DND-41 (cell line): ENCODE measurements around the gene FAM193B.

Experiments used
- ATAC-seq: fragments of 200-7000 bp; cut with Tn5 transposase; 3 replicates; pipeline ENCODE4 v1.9.1; 2021; ENCODE audit warnings: low read depth; ENCODE audit not compliant: insufficient read depth
- DNase-seq: peaks from one replicate; pipeline ENCODE4 v3.0.0-alpha.2; 2020
- H2AFZ ChIP-seq: 2 replicates; pipeline ENCODE4 v1.6.0; 2012; ENCODE audit warnings: low read depth, low read length
- H3K27ac ChIP-seq: 2 replicates; pipeline ENCODE4 v1.5.1; 2012; ENCODE audit warnings: low read length, inconsistent platforms
- H3K27me3 ChIP-seq: fragments of 200-600 bp; sonication (generic); 2 replicates; pipeline ENCODE4 v1.6.0; 2012; ENCODE audit warnings: low read length, mild to moderate bottlenecking, inconsistent platforms; ENCODE audit not compliant: insufficient read depth, poor library complexity
- H3K36me3 ChIP-seq: 2 replicates; pipeline ENCODE4 v1.5.1; 2012; ENCODE audit warnings: low read length, inconsistent platforms; ENCODE audit not compliant: insufficient read depth
- H3K4me1 ChIP-seq: 2 replicates; pipeline ENCODE4 v1.5.1; 2012; ENCODE audit warnings: mild to moderate bottlenecking, low read length; ENCODE audit not compliant: insufficient read depth
- H3K4me2 ChIP-seq: 2 replicates; pipeline ENCODE4 v1.6.0; 2012; ENCODE audit warnings: mild to moderate bottlenecking, moderate library complexity, low read length, inconsistent platforms; ENCODE audit not compliant: insufficient read depth
- H3K4me3 ChIP-seq, 2 experiments: fragments of 200-600 bp in 1 of 2; shearing (Covaris generic) in 1 of 2; 2 replicates each; pipeline ENCODE4 v1.5.1; 2012 to 2016; ENCODE audit warnings: inconsistent platforms in 2 of 2, low read length in 2 of 2, mild to moderate bottlenecking in 2 of 2, low read depth in 1 of 2, moderate library complexity in 1 of 2
- H3K79me2 ChIP-seq: 2 replicates; pipeline ENCODE4 v1.6.0; 2012; ENCODE audit warnings: low read length, inconsistent platforms; ENCODE audit not compliant: insufficient read depth
- H3K9ac ChIP-seq: 2 replicates; pipeline ENCODE4 v1.6.0; 2012; ENCODE audit warnings: low read depth, mild to moderate bottlenecking, inconsistent platforms, low read length, moderate library complexity
- H3K9me3 ChIP-seq: 2 replicates; pipeline ENCODE4 v1.5.1; 2012; ENCODE audit warnings: low read length, moderate library complexity, mild to moderate bottlenecking, inconsistent platforms; ENCODE audit not compliant: insufficient read depth, severe bottlenecking
- H4K20me1 ChIP-seq: 2 replicates; pipeline ENCODE4 v1.6.0; 2012; ENCODE audit warnings: low read length; ENCODE audit not compliant: insufficient read depth
- CTCF ChIP-seq: IDR thresholded peaks from 2 replicates; pipeline ENCODE4 v1.5.1; 2012; ENCODE audit warnings: borderline replicate concordance, low read length, moderate library complexity, mild to moderate bottlenecking; ENCODE audit not compliant: poor library complexity, severe bottlenecking; ENCODE audit errors: extremely low read depth
- EZH2 ChIP-seq: IDR thresholded peaks from 3 replicates; pipeline ENCODE4 v1.6.1; 2012; ENCODE audit warnings: borderline replicate concordance, low read depth, mild to moderate bottlenecking, moderate library complexity, low read length, inconsistent platforms; ENCODE audit not compliant: severe bottlenecking

Gene FAM193B

GRCh38 chr5:177557796-177558195, 3.4 kb upstream of the FAM193B start:
- Histone ChIP-seq H3K36me3 (peaks cover 8% of the 10 kb centered on the region), H4K20me1 (peaks cover 11% of the 10 kb centered on the region), H3K4me3 (no peak overlapping the region), H3K9ac (no peak overlapping the region), H3K79me2 (peaks cover 19% of the 10 kb centered on the region), H3K27ac (no peak overlapping the region), H3K9me3 (no peaks in the 10 kb centered on the region), H3K27me3 (no peaks in the 10 kb centered on the region), H3K4me1 (peaks cover 20% of the 10 kb centered on the region), H2AFZ (no peak overlapping the region), H3K4me2 (no peak overlapping the region)
- TF ChIP-seq EZH2 (no peak), CTCF (no peak)
- DNase-seq: no peak
- ATAC-seq: no peak

- TF ChIP-seq EZH2: no peak
- no peak for TF ChIP-seq CTCF
- Histone ChIP-seq H3K4me1 (peaks cover 27% of the 10 kb centered on the region), H3K9ac (no peak overlapping the region), H3K79me2 (peaks cover 26% of the 10 kb centered on the region), H4K20me1 (peaks cover 18% of the 10 kb centered on the region), H2AFZ (no peak overlapping the region), H3K36me3 (peaks cover 14% of the 10 kb centered on the region), H3K27ac (no peak overlapping the region), H3K27me3 (no peaks in the 10 kb centered on the region), H3K9me3 (no peaks in the 10 kb centered on the region), H3K4me3 (no peak overlapping the region), H3K4me2 (no peak overlapping the region)
- DNase-seq (no peak), ATAC-seq (no peak)
These were observed 2.8 kb upstream of the FAM193B start for GRCh38 chr5:177557041-177557647.

GRCh38 chr5:177555665-177556064, 1.3 kb upstream of the FAM193B start:
- peaks cover 29% of the 10 kb centered on the region for H3K4me1 ChIP-seq
- no peak for TF ChIP-seq EZH2
- TF ChIP-seq CTCF: no peak

More at GRCh38 chr5:177555665-177556064, 1.3 kb upstream of the FAM193B start:
- Histone ChIP-seq H4K20me1 (peaks cover 29% of the 10 kb centered on the region), H3K9ac (no peak overlapping the region), H3K27me3 (no peaks in the 10 kb centered on the region), H3K9me3 (no peaks in the 10 kb centered on the region), H3K27ac (no peak overlapping the region), H3K36me3 (peaks cover 29% of the 10 kb centered on the region), H2AFZ (no peak overlapping the region), H3K79me2 (peaks cover 41% of the 10 kb centered on the region), H3K4me3 (no peak overlapping the region), H3K4me2 (no peak overlapping the region)
- no peak for ATAC-seq
- DNase-seq: no peak
